ENCODE results near the gene WNT3A.

The WNT3A gene

GRCh38 chr1:228070851-228071250 lies 64.1 kb downstream of the WNT3A start:
- TF ChIP-seq CTCF (conservative IDR thresholded peaks at IDR 0.05; ENCODE audit: low read length), result no peak
- no peak for TF ChIP-seq EZH2phosphoT487 (IDR thresholded peaks at IDR 0.05; ENCODE audit: borderline replicate concordance)
- Histone ChIP-seq H4K20me1 (ENCODE audit: insufficient read depth, low read length, poor library complexity, severe bottlenecking) (no peaks in the 10 kb centered on the region), H3K9ac (ENCODE audit: low read depth, low read length, poor library complexity, severe bottlenecking) (no peak overlapping the region), H3K4me3 (ENCODE audit: low read length, poor library complexity, severe bottlenecking) (no peak overlapping the region), H3K27me3 (ENCODE audit: insufficient read depth, low read length, poor library complexity, severe bottlenecking) (no peaks in the 10 kb centered on the region), H3F3A (ENCODE audit: low read depth) (no peaks in the 10 kb centered on the region), H3K4me2 (ENCODE audit: low read depth, low read length, poor library complexity, severe bottlenecking) (no peak overlapping the region), H2AFZ (ENCODE audit: low read length) (no peak overlapping the region), H3K4me1 (ENCODE audit: insufficient read depth, low read length, poor library complexity, severe bottlenecking) (no peaks in the 10 kb centered on the region), H3K36me3 (ENCODE audit: insufficient read depth, low read length) (no peaks in the 10 kb centered on the region), H3K9me2 (replicated peaks; ENCODE audit: low read depth, low read length) (no peaks in the 10 kb centered on the region), H3K79me2 (ENCODE audit: insufficient read depth, low read length) (no peaks in the 10 kb centered on the region), H3K9me3 (ENCODE audit: insufficient read depth, low read depth, low read length) (no peaks in the 10 kb centered on the region)

- no peaks in the 10 kb centered on the region for H3K9me2 ChIP-seq (replicated peaks; ENCODE audit: low read depth, low read length)
- no peaks in the 10 kb centered on the region for H4K20me1 ChIP-seq (ENCODE audit: insufficient read depth, low read length, poor library complexity, severe bottlenecking)
These were observed 65.2 kb downstream of the WNT3A start for GRCh38 chr1:228071839-228072657.

GRCh38 chr1:228072658-228073043 lies 65.9 kb downstream of the WNT3A start:
- no peaks in the 10 kb centered on the region for H3K9me3 ChIP-seq (ENCODE audit: insufficient read depth, low read depth, low read length)
- no peak for TF ChIP-seq EZH2phosphoT487 (IDR thresholded peaks at IDR 0.05; ENCODE audit: borderline replicate concordance)
- no peak for TF ChIP-seq CTCF (conservative IDR thresholded peaks at IDR 0.05; ENCODE audit: low read length)
- H3K9me2 ChIP-seq (replicated peaks; ENCODE audit: low read depth, low read length), result no peaks in the 10 kb centered on the region
- no peak overlapping the region for H3K9ac ChIP-seq (ENCODE audit: low read depth, low read length, poor library complexity, severe bottlenecking)
- H3F3A ChIP-seq (ENCODE audit: low read depth), result no peaks in the 10 kb centered on the region
- no peaks in the 10 kb centered on the region for H3K79me2 ChIP-seq (ENCODE audit: insufficient read depth, low read length)
- H3K4me3 ChIP-seq (ENCODE audit: low read length, poor library complexity, severe bottlenecking), result no peak overlapping the region
- no peaks in the 10 kb centered on the region for H3K36me3 ChIP-seq (ENCODE audit: insufficient read depth, low read length)
- no peak overlapping the region for H3K4me2 ChIP-seq (ENCODE audit: low read depth, low read length, poor library complexity, severe bottlenecking)
- no peaks in the 10 kb centered on the region for H3K4me1 ChIP-seq (ENCODE audit: insufficient read depth, low read length, poor library complexity, severe bottlenecking)
- H2AFZ ChIP-seq (ENCODE audit: low read length), result no peak overlapping the region
- H4K20me1 ChIP-seq (ENCODE audit: insufficient read depth, low read length, poor library complexity, severe bottlenecking), result no peaks in the 10 kb centered on the region
- no peaks in the 10 kb centered on the region for H3K27me3 ChIP-seq (ENCODE audit: insufficient read depth, low read length, poor library complexity, severe bottlenecking)

More at GRCh38 chr1:228071839-228072657, 65.2 kb downstream of the WNT3A start:
- H2AFZ ChIP-seq (ENCODE audit: low read length), result no peak overlapping the region
- H3K4me2 ChIP-seq (ENCODE audit: low read depth, low read length, poor library complexity, severe bottlenecking), result no peak overlapping the region
- no peaks in the 10 kb centered on the region for H3K36me3 ChIP-seq (ENCODE audit: insufficient read depth, low read length)
- no peak overlapping the region for H3K9ac ChIP-seq (ENCODE audit: low read depth, low read length, poor library complexity, severe bottlenecking)
- H3F3A ChIP-seq (ENCODE audit: low read depth), result no peaks in the 10 kb centered on the region
- H3K4me1 ChIP-seq (ENCODE audit: insufficient read depth, low read length, poor library complexity, severe bottlenecking), result no peaks in the 10 kb centered on the region
- H3K4me3 ChIP-seq (ENCODE audit: low read length, poor library complexity, severe bottlenecking), result no peak overlapping the region
- no peaks in the 10 kb centered on the region for H3K9me3 ChIP-seq (ENCODE audit: insufficient read depth, low read depth, low read length)
- TF ChIP-seq CTCF (conservative IDR thresholded peaks at IDR 0.05; ENCODE audit: low read length), result no peak
- no peak for TF ChIP-seq EZH2phosphoT487 (IDR thresholded peaks at IDR 0.05; ENCODE audit: borderline replicate concordance)
- no peaks in the 10 kb centered on the region for H3K27me3 ChIP-seq (ENCODE audit: insufficient read depth, low read length, poor library complexity, severe bottlenecking)
- no peaks in the 10 kb centered on the region for H3K79me2 ChIP-seq (ENCODE audit: insufficient read depth, low read length)

Data from Loucy (cell line).